HG03565 (cell line): ENCODE results near the gene MRPL28.
"Not testable (repeated sequence)": the region's sequence is repeated elsewhere in the genome, so short reads cannot be mapped to it uniquely, and the experiment has no call there.

Experiments
- ATAC-seq: cut with Tn5 transposase; IDR thresholded peaks from one replicate; pipeline ENCODE4 v1.9.1; 2021; ENCODE audit warnings: mild to moderate bottlenecking, moderate library complexity; ENCODE audit not compliant: unreplicated experiment

MRPL28 gene

GRCh38 chr16:341095-341973, 29.0 kb downstream of the MRPL28 start:
- not testable (repeated sequence) for ATAC-seq

GRCh38 chr16:340370-341091, 29.8 kb downstream of the MRPL28 start:
- no peak for ATAC-seq

GRCh38 chr16:339680-340079, 30.7 kb downstream of the MRPL28 start:
- no peak for ATAC-seq

DNA sequence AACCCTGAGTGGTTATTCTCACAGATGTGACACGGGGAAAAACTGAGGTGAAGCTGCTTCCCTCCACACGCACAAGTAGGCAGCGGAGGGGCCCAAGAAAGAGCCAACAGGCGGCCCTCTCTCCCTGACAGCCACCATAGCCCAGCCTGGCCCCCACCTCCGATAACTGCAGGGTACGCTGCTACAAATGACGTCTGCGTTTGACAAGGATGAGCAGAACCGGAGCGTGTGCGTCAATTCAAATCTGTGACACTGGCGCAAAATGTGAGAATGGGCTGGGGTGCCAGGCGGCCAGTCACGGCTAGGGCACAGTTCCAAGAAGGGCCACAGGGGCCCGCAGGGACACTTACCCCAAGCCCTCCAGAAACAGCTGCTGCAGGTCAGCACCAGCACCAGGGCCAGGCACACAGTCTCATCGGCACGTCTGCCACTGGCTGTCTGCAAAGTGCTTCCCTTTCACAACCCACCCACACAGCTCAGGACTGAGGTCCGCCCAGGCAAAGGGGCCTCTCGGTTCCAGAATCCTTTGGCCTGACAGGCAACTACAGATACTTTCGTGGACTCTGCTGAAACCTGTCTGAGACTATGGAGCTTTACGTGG, 32.3 kb downstream of the MRPL28 start:
- ATAC-seq: no peak

DNA sequence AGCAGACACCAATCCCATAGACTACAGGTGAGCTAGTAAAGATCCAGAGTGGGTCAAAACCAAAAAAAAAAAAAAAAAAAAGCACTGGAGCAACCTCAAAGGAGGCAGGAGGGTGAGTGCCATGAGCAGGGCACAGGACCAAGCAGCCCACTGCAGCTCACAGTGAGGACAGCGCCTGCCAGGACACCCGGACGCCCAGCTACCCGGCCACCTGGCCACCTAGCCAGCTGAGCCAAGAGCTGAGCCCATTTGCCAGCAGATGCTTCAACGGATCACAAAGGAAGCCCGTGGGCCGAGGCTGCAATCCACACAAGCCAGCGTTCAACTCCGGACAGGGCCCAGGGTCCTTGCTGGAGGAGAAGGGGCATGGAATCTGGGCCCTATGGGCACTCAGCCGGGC, 32.9 kb downstream of the MRPL28 start:
- ATAC-seq: no peak

DNA sequence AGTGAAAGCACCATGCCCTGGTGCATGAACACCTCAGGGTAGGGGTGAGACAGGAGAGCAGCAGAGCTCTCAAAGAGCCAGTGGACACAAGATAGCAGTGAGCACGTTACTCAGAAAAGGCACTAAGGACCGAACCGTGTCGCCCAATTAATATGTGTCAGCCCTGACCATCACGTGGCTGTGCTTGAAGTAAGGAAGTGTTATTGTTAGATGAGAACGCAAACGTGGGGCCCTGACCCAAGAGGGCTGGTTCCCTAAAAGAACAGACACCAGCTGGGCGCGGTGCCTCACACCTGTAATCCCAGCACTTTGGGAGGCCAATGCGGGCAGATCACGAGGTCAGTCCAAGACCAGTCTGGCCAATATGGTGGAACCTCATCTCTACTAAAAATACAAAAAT, 34.1 kb downstream of the MRPL28 start:
- no peak for ATAC-seq

GRCh38 chr16:334861-335632, 35.3 kb downstream of the MRPL28 start:
- not testable (repeated sequence) for ATAC-seq

DNA sequence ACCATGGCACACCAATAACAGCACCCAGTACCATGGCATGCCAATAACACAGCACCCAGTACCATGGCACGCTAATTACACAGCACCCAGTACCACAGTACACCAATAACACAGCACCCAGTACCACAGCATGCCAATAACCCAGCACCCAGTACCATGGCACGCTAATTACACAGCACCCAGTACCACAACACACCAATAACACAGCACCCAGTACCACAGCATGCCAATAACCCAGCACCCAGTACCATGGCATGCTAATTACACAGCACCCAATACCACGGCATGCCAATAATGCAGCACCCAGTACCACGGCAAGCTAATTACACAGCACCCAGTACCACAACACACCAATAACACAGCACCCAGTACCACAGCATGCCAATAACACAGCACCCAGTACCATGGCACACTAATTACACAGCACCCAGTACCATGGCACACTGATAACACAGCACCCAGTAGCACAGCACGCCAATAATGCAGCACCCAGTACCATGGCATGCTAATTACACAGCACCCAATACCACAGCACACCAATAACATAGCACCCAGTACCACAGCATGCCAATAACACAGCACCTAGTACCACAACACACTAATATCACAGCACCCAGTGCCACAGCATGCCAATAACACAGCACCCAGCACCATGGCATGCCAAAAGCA, 36.0 kb downstream of the MRPL28 start:
- not testable (repeated sequence) for ATAC-seq

DNA sequence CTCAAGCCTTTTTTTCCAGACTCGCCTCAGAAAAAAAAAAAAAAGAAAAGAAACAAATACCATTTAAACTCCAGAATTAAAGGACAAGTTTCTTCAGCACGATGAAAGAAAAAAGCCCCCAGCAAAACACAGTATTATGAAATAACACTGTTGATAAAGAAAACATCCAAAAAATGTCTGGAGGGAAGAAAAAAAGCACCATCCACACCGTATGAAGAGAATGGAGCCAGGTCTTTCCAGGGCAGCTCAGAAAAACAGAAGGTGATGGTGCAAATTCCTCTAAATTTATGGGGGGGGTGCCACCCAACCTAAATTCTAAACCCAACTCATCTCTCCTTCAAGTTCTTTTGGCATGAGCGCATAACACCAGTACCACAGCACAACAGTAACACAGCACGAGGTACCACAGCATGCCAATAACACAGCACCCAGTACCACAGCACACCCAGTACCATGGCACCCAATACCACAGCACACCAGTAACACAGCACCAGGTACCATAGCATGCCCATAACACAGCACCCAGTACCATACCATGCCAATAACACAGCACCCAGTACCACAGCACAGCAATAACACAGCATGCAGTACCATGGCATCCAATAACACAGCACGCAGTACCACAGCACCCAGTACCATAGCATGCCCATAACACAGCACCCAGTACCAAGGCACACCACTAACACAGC, 36.8 kb downstream of the MRPL28 start:
- ATAC-seq: no peak

GRCh38 chr16:331181-331814, 39.0 kb downstream of the MRPL28 start:
- ATAC-seq: not testable (repeated sequence)

DNA sequence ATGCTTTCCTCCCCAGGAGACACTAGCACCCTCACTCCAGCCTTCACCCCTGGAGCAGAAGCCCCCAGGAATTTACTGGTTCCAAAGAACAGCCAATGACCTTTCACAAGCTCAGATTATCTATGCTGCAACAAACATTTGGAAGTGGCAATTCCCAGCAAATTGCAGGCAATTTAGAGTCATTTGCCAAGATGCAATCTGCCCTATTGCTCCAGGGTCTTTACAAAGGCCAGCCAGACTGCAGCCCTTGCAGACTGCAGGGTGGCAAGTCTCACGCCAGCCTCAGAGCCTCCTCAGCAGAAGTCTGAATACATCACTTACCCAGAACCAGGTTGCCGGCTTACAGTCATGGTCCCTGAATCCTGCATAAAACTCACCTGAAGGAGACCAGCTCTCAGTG, 39.6 kb downstream of the MRPL28 start:
- no peak for ATAC-seq

- ATAC-seq: no peak
These were observed 44.8 kb downstream of the MRPL28 start for GRCh38 chr16:325375-326145.

GRCh38 chr16:324451-325334, 45.6 kb downstream of the MRPL28 start:
- no peak for ATAC-seq

DNA sequence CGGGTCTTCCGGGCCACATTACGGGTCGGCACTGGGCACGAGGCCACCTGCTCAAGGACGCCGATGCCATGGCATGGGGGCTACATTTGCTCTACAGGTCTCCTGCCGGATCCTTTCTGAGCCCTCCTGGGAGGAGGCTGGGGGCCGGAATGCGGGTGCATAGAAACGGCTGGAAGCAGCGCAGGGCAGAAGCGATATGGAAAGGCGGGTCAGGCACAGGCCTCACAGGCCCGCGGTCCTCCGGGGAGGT, 46.2 kb downstream of the MRPL28 start:
- ATAC-seq: no peak

- no peak for ATAC-seq
These were observed 47.7 kb downstream of the MRPL28 start for GRCh38 chr16:322476-323143.

DNA sequence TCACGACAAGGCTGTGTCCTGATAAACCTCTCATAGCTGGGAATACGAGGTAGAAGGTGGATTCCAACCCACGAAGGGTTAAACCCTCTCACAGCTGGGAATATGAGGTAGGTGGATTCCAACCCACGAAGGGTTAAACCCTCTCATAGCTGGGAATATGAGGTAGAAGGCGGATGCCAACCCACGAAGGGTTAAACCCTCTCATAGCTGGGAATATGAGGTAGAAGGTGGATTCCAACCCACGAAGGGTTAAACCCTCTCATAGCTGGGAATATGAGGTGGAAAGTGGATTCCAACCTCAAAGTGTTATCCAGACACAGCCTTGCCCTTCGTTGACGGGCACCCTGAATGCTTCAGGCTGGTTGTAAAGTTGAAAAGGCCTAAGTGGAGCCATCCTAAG, 48.8 kb downstream of the MRPL28 start:
- ATAC-seq: no peak

DNA sequence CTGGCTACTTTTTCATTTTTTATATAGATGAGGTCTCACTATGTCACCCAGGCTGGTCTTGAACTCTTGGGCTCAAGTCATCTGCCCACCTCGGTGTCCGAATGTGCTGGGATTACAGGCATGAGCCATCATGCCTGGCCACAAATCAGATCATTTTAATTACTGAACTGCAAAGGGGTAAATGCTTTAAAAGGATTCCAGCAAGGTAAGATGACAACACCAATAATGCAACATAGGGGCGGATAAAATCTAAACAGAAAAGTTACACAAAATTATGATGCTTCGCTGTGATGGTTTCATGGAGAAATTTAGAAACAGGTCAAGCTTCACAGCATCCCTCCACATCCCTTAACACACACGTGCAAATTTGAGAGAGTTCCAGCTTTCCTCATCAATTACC, 50.1 kb downstream of the MRPL28 start:
- no peak for ATAC-seq
